ENCODE measurements around the gene CBY1. TPM values are rescaled to one million over a fixed set of nuclear protein-coding genes. Genes with fewer than 3 reads are reported as not detected.

Gene CBY1
- total and polyA plus RNA-seq, 9 of the 15 experiments (the other 6 are each of a cell fraction or from before 2014, with no cell fraction given) = 5.7 to 19.7 (median 10.8) TPM

GRCh38 chr22:38700789-38701628 is 44.6 kb downstream of the CBY1 start, which contains the start of gene JOSD1 (continued):
- TF ChIP-seq MBD1 (CRISPR knock-in tag; IDR thresholded peaks at IDR 0.05) (no peak), ZNF586 (CRISPR knock-in tag; conservative IDR thresholded peaks at IDR 0.05) (no peak), KLF13 (tag; IDR thresholded peaks at IDR 0.05; ENCODE audit: borderline replicate concordance, low read depth) (no peak), CAMTA2 (CRISPR knock-in tag; conservative IDR thresholded peaks at IDR 0.05) (no peak), MAX (CRISPR knock-in tag; IDR thresholded peaks at IDR 0.05) (peak; percentile 54), HOMEZ (CRISPR knock-in tag; IDR thresholded peaks at IDR 0.05) (no peak), NCOA6 (IDR thresholded peaks at IDR 0.05) (no peak), ZEB2 (IDR thresholded peaks at IDR 0.05) (peak; percentile 88), ZBTB17 (CRISPR knock-in tag; IDR thresholded peaks at IDR 0.05) (no peak), ZNF12 (CRISPR knock-in tag; IDR thresholded peaks at IDR 0.05) (no peak), USF1 (CRISPR knock-in tag; IDR thresholded peaks at IDR 0.05) (peak; percentile 2; the same call in 1 of the 2 replicates), EGR1 (conservative IDR thresholded peaks at IDR 0.05) (peak; percentile 88), MAFG (tag; conservative IDR thresholded peaks at IDR 0.05) (no peak), JUN (IDR thresholded peaks at IDR 0.05; ENCODE audit: borderline replicate concordance, low read depth, low read length) (peak; percentile 91), JUN (CRISPR knock-in tag; IDR thresholded peaks at IDR 0.05; ENCODE audit: borderline replicate concordance) (peak; percentile 61; the same call in 1 of the 2 replicates), RBM22 (IDR thresholded peaks at IDR 0.05; ENCODE audit: low read depth, low read length, poor library complexity, severe bottlenecking) (no peak), PURB (CRISPR knock-in tag; IDR thresholded peaks at IDR 0.05; ENCODE audit: low read depth) (no peak), RAD51 (IDR thresholded peaks at IDR 0.05; ENCODE audit: borderline replicate concordance, low read depth) (no peak), STAG1 (CRISPR knock-in tag; IDR thresholded peaks at IDR 0.05; ENCODE audit: borderline replicate concordance) (no peak), HDAC8 (tag; IDR thresholded peaks at IDR 0.05) (no peak), DLX4 (CRISPR knock-in tag; IDR thresholded peaks at IDR 0.05) (no peak), CTCF (IDR thresholded peaks at IDR 0.05 in 2 of 3, conservative IDR thresholded peaks at IDR 0.05 in 1 of 3; ENCODE audit: insufficient read depth in 2 of 3, low read depth in 1 of 3, low read length in 3 of 3) (no peak; a peak in 1 of 6 replicates)
